H54 (cell line): ENCODE measurements around the gene ZBTB20.
"Not testable (repeated sequence)": the region's sequence is repeated elsewhere in the genome, so short reads cannot be mapped to it uniquely, and the experiment has no call there.

ENCODE experiments used
- DNase-seq: peaks from one replicate; pipeline ENCODE4 v3.0.0; 2011; ENCODE audit warnings: low spot score, mixed read lengths; ENCODE audit not compliant: insufficient read length
- FAIRE-seq: peaks from 3 replicates; lab custom pipeline; 2011; peaks lifted over from hg19 to GRCh38; lab: Jason Lieb, UNC
- POLR2A ChIP-seq: IDR thresholded peaks from 2 replicates; pipeline ENCODE4 v1.6.1; 2011; ENCODE audit warnings: low read depth, mild to moderate bottlenecking, low read length

The ZBTB20 gene

DNA sequence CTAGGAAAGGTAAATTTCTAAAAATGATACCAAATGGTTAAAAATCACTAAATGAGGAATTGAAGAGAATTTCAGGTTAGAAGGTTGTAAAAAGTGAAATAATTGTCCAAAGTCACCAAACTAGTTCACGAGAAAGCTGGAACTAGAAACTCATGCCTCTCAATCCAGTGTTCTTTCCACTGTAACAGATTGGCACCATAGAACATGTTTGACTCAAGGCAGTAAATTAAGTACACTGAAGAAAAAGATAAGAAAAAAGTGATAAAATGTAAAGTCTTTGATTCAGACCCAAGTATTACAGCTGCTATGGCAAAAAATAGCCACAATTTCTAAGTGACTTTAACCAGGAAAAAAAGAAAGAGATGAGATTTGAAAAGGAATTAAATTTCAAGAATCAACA is 26.5 kb downstream of the ZBTB20 start:
- no peak for DNase-seq
- TF ChIP-seq POLR2A: no peak
- no peak for FAIRE-seq

DNA sequence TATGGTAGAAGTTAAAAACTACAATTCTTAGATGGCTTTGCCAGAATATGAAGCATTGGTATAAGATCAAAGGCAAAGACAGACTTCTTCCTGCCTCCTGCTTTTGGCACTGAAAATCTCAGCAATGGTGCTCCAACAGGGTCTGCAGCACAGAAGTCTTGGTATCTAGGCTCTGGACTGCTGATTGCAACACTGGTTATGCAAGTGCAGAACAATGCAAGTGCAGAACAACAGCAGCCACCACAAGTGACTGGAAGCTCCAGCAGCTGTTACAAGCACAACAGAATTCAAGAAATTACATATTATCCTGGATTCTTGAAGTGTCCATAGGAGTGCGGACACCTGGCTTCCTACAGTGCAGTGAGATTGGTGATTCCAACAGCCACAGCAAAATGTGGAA is 33.7 kb downstream of the ZBTB20 start:
- no peak for TF ChIP-seq POLR2A
- DNase-seq: no peak
- FAIRE-seq: no peak

DNA sequence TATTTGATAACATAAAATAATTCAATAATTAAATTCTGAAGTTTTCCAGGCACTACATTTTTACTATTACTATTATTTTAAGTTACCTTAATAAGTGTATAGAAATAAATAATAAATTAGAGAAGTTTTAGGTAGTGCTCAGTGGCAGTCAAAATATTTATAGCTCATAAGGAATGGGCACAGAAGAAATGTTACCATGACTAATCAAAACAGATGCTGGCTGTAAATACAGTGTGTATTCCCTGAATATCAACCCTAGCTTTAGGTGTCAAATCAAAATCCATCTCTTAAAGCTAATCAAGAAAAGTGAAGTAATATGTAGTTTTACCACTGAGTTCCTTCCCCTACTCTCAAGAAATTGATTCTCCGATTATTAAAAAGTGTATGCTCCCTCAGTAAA is 35.5 kb downstream of the ZBTB20 start:
- no peak for TF ChIP-seq POLR2A

DNA sequence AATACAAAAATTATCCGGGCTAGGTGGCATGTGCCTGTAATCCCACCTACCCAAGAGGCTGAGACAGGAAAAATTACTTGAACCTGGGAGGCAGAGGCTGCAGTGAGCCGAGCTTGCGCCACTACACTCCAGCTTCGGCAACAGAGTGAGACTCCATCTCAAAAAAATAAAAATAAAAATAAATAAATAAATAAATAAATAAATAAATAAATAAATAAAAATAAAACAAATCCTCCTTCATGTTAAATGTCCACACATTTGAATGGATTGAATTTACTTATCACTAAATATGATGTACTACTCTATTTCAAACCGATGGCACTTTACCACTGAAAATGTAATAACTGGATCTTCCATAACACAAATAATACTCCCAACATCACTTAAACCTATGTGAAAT is 36.3 kb downstream of the ZBTB20 start:
- DNase-seq (no peak), FAIRE-seq (no peak)
- TF ChIP-seq POLR2A: no peak

More for the DNA sequence above, 35.5 kb downstream of the ZBTB20 start:
- FAIRE-seq (no peak), DNase-seq (no peak)

DNA sequence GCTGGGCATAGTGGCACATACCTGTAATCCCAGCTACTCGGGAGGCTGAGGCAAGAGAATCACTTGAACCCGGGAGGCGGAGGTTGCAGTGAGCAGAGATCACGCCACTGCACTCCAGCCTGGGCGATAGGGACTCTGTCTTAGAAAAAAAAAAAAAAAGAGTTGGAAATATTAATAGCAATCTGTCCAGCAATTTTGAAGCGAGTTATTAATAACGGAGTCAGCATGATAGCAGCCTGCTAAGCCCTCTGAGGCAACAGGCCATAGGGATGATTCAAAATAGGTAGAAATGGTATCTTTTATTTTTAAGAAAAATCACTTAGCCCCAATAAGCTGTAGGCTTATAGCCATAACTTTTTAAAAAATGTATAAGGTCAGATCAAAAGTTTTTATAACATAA is 37.0 kb downstream of the ZBTB20 start:
- DNase-seq, FAIRE-seq: not testable (repeated sequence)

DNA sequence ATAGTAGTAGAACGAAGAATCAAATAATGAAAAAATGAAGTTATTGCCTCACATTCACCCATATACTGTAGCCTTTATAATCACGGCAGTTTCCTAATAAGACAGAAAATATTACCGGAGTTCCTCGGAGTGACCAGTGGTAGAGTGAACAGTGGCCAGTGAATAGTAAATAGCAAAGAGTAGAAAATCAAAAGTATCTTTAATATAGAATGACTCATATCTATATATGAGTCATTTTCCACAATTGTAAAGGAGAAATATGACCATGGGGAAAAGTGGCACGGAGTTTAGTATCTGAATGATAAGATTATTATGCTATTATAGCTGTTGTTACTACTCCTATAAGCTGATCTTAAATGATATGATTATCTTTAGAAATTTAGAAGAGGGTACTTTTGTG is 38.5 kb downstream of the ZBTB20 start:
- DNase-seq: no peak
- no peak for FAIRE-seq
- TF ChIP-seq POLR2A: no peak

- FAIRE-seq (no peak), DNase-seq (no peak)
- no peak for TF ChIP-seq POLR2A
Measured at GRCh38 chr3:115102046-115102445, 45.0 kb downstream of the ZBTB20 start.

DNA sequence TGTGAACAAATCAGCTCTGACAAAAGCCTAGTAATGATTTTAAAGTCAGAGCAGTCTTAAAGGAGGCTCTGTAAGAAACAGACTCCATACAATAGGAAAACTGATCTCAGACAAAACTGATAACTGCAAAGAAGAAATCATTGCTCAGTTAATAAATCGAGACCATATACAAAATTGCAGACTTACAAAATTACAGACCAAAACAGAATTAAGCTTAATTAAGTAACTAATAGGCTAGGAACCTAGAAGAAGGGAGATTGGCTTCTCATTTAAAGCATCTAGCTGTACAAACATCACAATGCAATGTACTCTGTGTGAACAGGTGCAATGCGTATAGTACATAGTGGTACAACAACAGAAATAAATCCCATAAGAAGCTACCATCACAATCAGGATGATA is 46.3 kb downstream of the ZBTB20 start:
- DNase-seq (no peak), FAIRE-seq (no peak)
- TF ChIP-seq POLR2A: no peak

- peak; percentile 5 for DNase-seq
- peak; percentile 95 for FAIRE-seq
- no peak for TF ChIP-seq POLR2A
Measured at GRCh38 chr3:115099986-115100571, 47.0 kb downstream of the ZBTB20 start.

- FAIRE-seq (peak; percentile 15), DNase-seq (no peak)
- TF ChIP-seq POLR2A: no peak
Measured at GRCh38 chr3:115099134-115099985, 47.7 kb downstream of the ZBTB20 start.

- no peak for TF ChIP-seq POLR2A
- DNase-seq: no peak
- no peak for FAIRE-seq
Measured at GRCh38 chr3:115098354-115099073, 48.6 kb downstream of the ZBTB20 start.

DNA sequence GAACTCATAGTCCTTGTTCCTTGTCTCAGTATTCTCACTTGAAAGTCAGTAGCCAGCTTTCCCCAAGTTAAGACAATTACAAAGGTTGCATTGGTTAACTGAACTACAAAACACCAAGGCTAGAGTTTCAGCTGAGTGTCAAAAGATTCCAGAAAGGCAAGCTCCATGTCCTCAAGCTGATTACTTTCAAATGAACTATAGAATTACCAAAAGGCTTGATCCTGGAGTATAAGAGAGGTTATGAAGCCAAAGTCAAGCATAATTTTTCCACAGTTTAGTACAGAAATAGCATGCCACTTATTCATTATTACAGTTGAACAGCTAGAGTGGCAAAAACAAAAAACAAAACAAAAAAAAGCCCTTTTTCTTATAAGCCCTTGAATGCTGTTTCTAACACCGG is 51.9 kb downstream of the ZBTB20 start:
- DNase-seq: no peak
- FAIRE-seq: no peak
- TF ChIP-seq POLR2A: no peak

- no peak for DNase-seq
- FAIRE-seq: peak; percentile 97
- no peak for TF ChIP-seq POLR2A
Measured at GRCh38 chr3:115092220-115092791, 54.8 kb downstream of the ZBTB20 start.

DNA sequence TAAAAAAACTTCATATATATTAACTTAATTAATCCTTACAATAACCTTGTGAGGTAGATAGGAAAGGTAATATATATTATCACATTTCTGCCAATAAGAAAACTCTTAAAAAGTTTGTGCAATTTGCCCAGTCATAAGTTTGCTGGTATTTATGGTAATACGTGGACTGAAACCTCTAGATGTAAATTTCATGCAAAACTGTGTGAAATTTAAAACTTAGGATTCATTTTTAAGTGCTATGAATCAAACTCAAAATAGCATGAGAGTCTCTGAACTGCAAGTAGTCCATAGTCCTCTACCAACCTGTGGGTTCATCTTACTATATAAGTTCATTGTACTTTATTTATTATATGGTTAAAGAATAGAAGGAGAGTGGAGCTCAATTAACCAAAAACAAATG is 56.4 kb downstream of the ZBTB20 start:
- FAIRE-seq (no peak), DNase-seq (no peak)
- no peak for TF ChIP-seq POLR2A
